IMR-90 (cell line): Measurements from ENCODE around the gene HORMAD2. TPM values are rescaled to one million over a fixed set of nuclear protein-coding genes. Genes with fewer than 3 reads are reported as not detected.

Experiments used
- ATAC-seq: fragments of 200-7000 bp; cut with Tn5 transposase; 2 replicates; pipeline ENCODE4 v1.9.1; 2020; ENCODE audit warnings: low read depth, mild to moderate bottlenecking, moderate library complexity
- BruUV-seq: library from RNA; stranded (reverse); fragments of 400-500 nt; replicated peaks from 2 replicates; lab custom pipeline; 2021; lab: Mats Ljungman, UMichigan
- CTCF ChIA-PET: fragments of 300-600 bp; formaldehyde crosslinking; extraction: SDS; loops from one replicate; lab custom pipeline; 2021; ENCODE audit warnings: antibody characterized with exemption; lab: Yijun Ruan, JAX
- POLR2A ChIA-PET: fragments of 300-600 bp; sonication (Branson Sonifier 250); formaldehyde crosslinking; loops from one replicate; lab custom pipeline; 2022; ENCODE audit warnings: antibody characterized with exemption; ENCODE audit not compliant: unreplicated experiment; lab: Charles Lee
- DNase-seq: peaks from one replicate; pipeline ENCODE4 v3.0.0; 2013
- H2AFZ ChIP-seq: replicated peaks from 2 replicates; pipeline ENCODE3; 2013; ENCODE audit warnings: low read length, mild to moderate bottlenecking; ENCODE audit not compliant: poor library complexity
- H2AK5ac ChIP-seq: 2 replicates; pipeline ENCODE4 v1.6.1; 2013; ENCODE audit warnings: low read depth, low read length, inconsistent platforms
- H2AK9ac ChIP-seq: replicated peaks from 2 replicates; pipeline ENCODE3; 2013; ENCODE audit warnings: mild to moderate bottlenecking, low read depth, low read length, moderate library complexity; ENCODE audit not compliant: poor library complexity
- H2BK120ac ChIP-seq: 2 replicates; pipeline ENCODE4 v1.6.1; 2013; ENCODE audit warnings: low read depth, low read length, inconsistent platforms
- H2BK15ac ChIP-seq: 3 replicates; pipeline ENCODE4 v1.6.1; 2013; ENCODE audit warnings: low read depth, low read length, inconsistent platforms
- H2BK20ac ChIP-seq: 2 replicates; pipeline ENCODE4 v1.6.1; 2013; ENCODE audit warnings: low read depth, mild to moderate bottlenecking, inconsistent platforms, low read length, moderate library complexity
- H2BK5ac ChIP-seq: 2 replicates; pipeline ENCODE4 v1.6.1; 2013; ENCODE audit warnings: mild to moderate bottlenecking, low read depth, low read length, inconsistent platforms; ENCODE audit not compliant: poor library complexity, severe bottlenecking
- H3K14ac ChIP-seq: replicated peaks from 2 replicates; pipeline ENCODE4 v1.6.1; 2013; ENCODE audit warnings: low read depth, low read length, inconsistent platforms
- H3K18ac ChIP-seq: 2 replicates; pipeline ENCODE4 v1.6.1; 2013; ENCODE audit warnings: low read depth, low read length, control low read depth
- H3K23ac ChIP-seq: 2 replicates; pipeline ENCODE4 v1.6.1; 2013; ENCODE audit warnings: low read depth, low read length, inconsistent platforms
- H3K27ac ChIP-seq: 2 replicates; pipeline ENCODE4 v1.5.1; 2013; ENCODE audit warnings: mild to moderate bottlenecking, control low read depth, low read length; ENCODE audit not compliant: insufficient read depth
- H3K27me3 ChIP-seq: 2 replicates; pipeline ENCODE4 v1.6.1; 2013; ENCODE audit warnings: low read length; ENCODE audit not compliant: control insufficient read depth, insufficient read depth
- H3K36me3 ChIP-seq: 2 replicates; pipeline ENCODE4 v1.6.1; 2013; ENCODE audit warnings: low read length, mixed read lengths; ENCODE audit not compliant: control insufficient read depth, insufficient read depth
- H3K4ac ChIP-seq: 2 replicates; pipeline ENCODE4 v1.6.1; 2013; ENCODE audit warnings: low read depth, low read length, inconsistent platforms
- H3K4me1 ChIP-seq: 2 replicates; pipeline ENCODE4 v1.6.1; 2013; ENCODE audit warnings: low read length, mixed read lengths; ENCODE audit not compliant: control insufficient read depth, insufficient read depth
- H3K4me2 ChIP-seq: 2 replicates; pipeline ENCODE4 v1.6.1; 2013; ENCODE audit warnings: low read depth, mild to moderate bottlenecking, control low read depth, low read length, moderate library complexity
- H3K4me3 ChIP-seq: 2 replicates; pipeline ENCODE4 v1.5.1; 2013; ENCODE audit warnings: low read depth, mild to moderate bottlenecking, control low read depth, low read length, moderate library complexity; ENCODE audit not compliant: insufficient read depth
- H3K56ac ChIP-seq: 2 replicates; pipeline ENCODE4 v1.6.1; 2013; ENCODE audit warnings: low read length, inconsistent platforms; ENCODE audit not compliant: insufficient read depth; ENCODE audit errors: extremely low read depth
- H3K79me1 ChIP-seq, 2 experiments: 2 replicates each; pipeline ENCODE4 v1.6.1; 2013; ENCODE audit warnings: low read length in 2 of 2, inconsistent platforms in 1 of 2, low read depth in 1 of 2
- H3K9ac ChIP-seq: 2 replicates; pipeline ENCODE4 v1.6.1; 2013; ENCODE audit warnings: low read depth, low read length, control low read depth
- H3K9me1 ChIP-seq: 2 replicates; pipeline ENCODE4 v1.6.1; 2013; ENCODE audit warnings: low read length, inconsistent platforms; ENCODE audit not compliant: insufficient read depth
- H3K9me3 ChIP-seq: 2 replicates; pipeline ENCODE4 v1.6.1; 2013; ENCODE audit warnings: low read length; ENCODE audit not compliant: control insufficient read depth, insufficient read depth
- H4K20me1 ChIP-seq: 2 replicates; pipeline ENCODE4 v1.6.1; 2013; ENCODE audit warnings: low read length, inconsistent platforms; ENCODE audit not compliant: insufficient read depth
- H4K5ac ChIP-seq: 2 replicates; pipeline ENCODE4 v1.6.1; 2013; ENCODE audit warnings: mild to moderate bottlenecking, low read depth, low read length, control low read depth
- H4K8ac ChIP-seq, 2 experiments: 2 replicates each; pipeline ENCODE4 v1.6.1; 2013; ENCODE audit warnings: low read depth in 2 of 2, low read length in 2 of 2, control low read depth in 1 of 2, inconsistent platforms in 1 of 2
- H4K91ac ChIP-seq: 2 replicates; pipeline ENCODE4 v1.6.1; 2013; ENCODE audit warnings: low read depth, low read length, inconsistent platforms; ENCODE audit not compliant: insufficient read depth
- CEBPB ChIP-seq: IDR thresholded peaks from 2 replicates; pipeline ENCODE4 v1.6.1; 2012; ENCODE audit warnings: low read depth, low read length, improper control_type of control experiment
- CHD1 ChIP-seq: IDR thresholded peaks from 2 replicates; pipeline ENCODE4 v1.6.1; 2012; ENCODE audit warnings: low read depth, low read length, improper control_type of control experiment
- CTCF ChIP-seq: conservative IDR thresholded peaks from 2 replicates; pipeline ENCODE4 v1.5.1; 2012; ENCODE audit warnings: mild to moderate bottlenecking, low read depth, low read length, improper control_type of control experiment
- ELK1 ChIP-seq: fragments of 150-350 bp; IDR thresholded peaks from 2 replicates; pipeline ENCODE4 v1.6.1; 2016; ENCODE audit warnings: low read depth, mild to moderate bottlenecking, low read length, moderate library complexity, borderline replicate concordance
- MAFK ChIP-seq: IDR thresholded peaks from 2 replicates; pipeline ENCODE4 v1.6.1; 2012; ENCODE audit warnings: low read depth, low read length, improper control_type of control experiment
- MAZ ChIP-seq: IDR thresholded peaks from 2 replicates; pipeline ENCODE4 v1.6.1; 2012; ENCODE audit warnings: low read depth, mild to moderate bottlenecking, low read length, improper control_type of control experiment, moderate library complexity, borderline replicate concordance
- MXI1 ChIP-seq: IDR thresholded peaks from 2 replicates; pipeline ENCODE4 v1.6.1; 2012; ENCODE audit warnings: low read depth, mild to moderate bottlenecking, low read length, moderate library complexity, borderline replicate concordance
- POLR2A ChIP-seq: IDR thresholded peaks from 2 replicates; pipeline ENCODE4 v1.6.1; 2012; ENCODE audit warnings: mild to moderate bottlenecking, low read depth, low read length
- RAD21 ChIP-seq: IDR thresholded peaks from 2 replicates; pipeline ENCODE4 v1.6.1; 2012; ENCODE audit warnings: low read length, improper control_type of control experiment
- SMC3 ChIP-seq: fragments of 150-350 bp; IDR thresholded peaks from 2 replicates; pipeline ENCODE4 v1.6.1; 2016; ENCODE audit warnings: low read depth, mild to moderate bottlenecking, antibody characterized with exemption, low read length, moderate library complexity
- USF2 ChIP-seq: fragments of 150-350 bp; IDR thresholded peaks from 2 replicates; pipeline ENCODE4 v1.6.1; 2017; ENCODE audit warnings: mild to moderate bottlenecking, antibody characterized with exemption, low read length, low read depth
- WGBS, 2 experiments: methylation state at CpG; one replicate each; pipeline versions ENCODE4 v1.1.5 to v1.1.7; 2013; ENCODE audit warnings: missing lambda C conversion rate in 2 of 2; ENCODE audit not compliant: insufficient read length in 1 of 2; ENCODE audit errors: extremely low coverage in 2 of 2; 5-methylcytosine and 5-hydroxymethylcytosine counted together
- dilution Hi-C: fragments of 300-500 bp; cut with HindIII; formaldehyde crosslinking; loops from one replicate; pipeline ENCODE4 v1.14.3; 2018; ENCODE audit warnings: low sequenced_read_pairs; ENCODE audit not compliant: unreplicated experiment
- in situ Hi-C: fragments of 300-500 bp; cut with MboI; formaldehyde crosslinking; loops from 3 replicates; pipeline ENCODE4 v1.14.3; 2019; ENCODE audit warnings: low sequenced_read_pairs, inconsistent platforms, mixed read lengths
- intact Hi-C: fragments of 100-400 bp; cut with micrococcal nuclease; formaldehyde crosslinking; loops from 2 replicates; pipeline ENCODE4 v1.10.0; 2022
- polyA plus RNA-seq, 3 experiments: library from polyadenylated mRNA; depleted of rRNA; stranded (reverse); fragments of >200 nt; gene quantifications; 2 replicates each; pipeline ENCODE4 v1.2.3, GENCODE V29; 2012; ENCODE audit warnings: low replicate concordance in 1 of 3
- total RNA-seq: library from RNA; depleted of rRNA; stranded (reverse); fragments of >200 nt; gene quantifications from 2 replicates; pipeline ENCODE4 v1.2.3, GENCODE V29; 2012

Gene HORMAD2
- total and polyA plus RNA-seq, 2 of the 4 experiments (the other 2 are of a cell fraction): not detected

GRCh38 chr22:30143265-30143664 is 63.0 kb downstream of the HORMAD2 start:
- Histone ChIP-seq H3K4me3 (no peak overlapping the region), H3K36me3 (no peaks in the 10 kb centered on the region), H2BK5ac (no peak overlapping the region), H3K9ac (no peak overlapping the region), H2AK5ac (no peak overlapping the region), H4K5ac (no peak overlapping the region), H3K18ac (no peak overlapping the region), H3K4me2 (no peak overlapping the region), H3K27me3 (no peaks in the 10 kb centered on the region), H4K91ac (no peak overlapping the region), H3K9me3 (peaks cover 10% of the 10 kb centered on the region), H2BK20ac (no peak overlapping the region), H3K14ac (no peak overlapping the region), H3K4ac (no peak overlapping the region), H3K79me1 (no peaks in the 10 kb centered on the region), H3K4me1 (no peaks in the 10 kb centered on the region), H2BK120ac (no peak overlapping the region), H3K27ac (no peak overlapping the region), H3K23ac (no peak overlapping the region), H4K20me1 (no peaks in the 10 kb centered on the region), H2BK15ac (no peak overlapping the region), H2AK9ac (no peak overlapping the region), H4K8ac (no peak overlapping the region), H3K9me1 (no peaks in the 10 kb centered on the region), H2AFZ (no peak overlapping the region), H3K56ac (no peak overlapping the region)
- ChIA-PET POLR2A (no interaction called here), CTCF (no interaction called here)
- in situ Hi-C loops (no loop called here), dilution Hi-C loops (no loop called here), intact Hi-C loops (no loop called here)
- TF ChIP-seq MAZ (no peak), CHD1 (no peak), POLR2A (no peak), ELK1 (no peak), SMC3 (no peak), CEBPB (no peak), MXI1 (no peak), MAFK (no peak), CTCF (no peak), RAD21 (no peak), USF2 (no peak)
- DNase-seq (no peak), ATAC-seq (no peak)
- no TSS peak for BruUV-seq
- no CpG with 5 or more reads among the region's 2 CpGs for WGBS, 2 experiments
